Stimulated activated CD4-positive, alpha-beta T cell treated with anti-CD3 and anti-CD28 coated beads, Interleukin-2, amount 100 ng/mL, for 4 hours (primary cell): Measurements from ENCODE around the gene HAVCR1.

Source experiments
- DNase-seq: peaks from one replicate; pipeline ENCODE4 v3.0.0-alpha.2; 2020; ENCODE audit warnings: low read depth

The HAVCR1 gene

DNA sequence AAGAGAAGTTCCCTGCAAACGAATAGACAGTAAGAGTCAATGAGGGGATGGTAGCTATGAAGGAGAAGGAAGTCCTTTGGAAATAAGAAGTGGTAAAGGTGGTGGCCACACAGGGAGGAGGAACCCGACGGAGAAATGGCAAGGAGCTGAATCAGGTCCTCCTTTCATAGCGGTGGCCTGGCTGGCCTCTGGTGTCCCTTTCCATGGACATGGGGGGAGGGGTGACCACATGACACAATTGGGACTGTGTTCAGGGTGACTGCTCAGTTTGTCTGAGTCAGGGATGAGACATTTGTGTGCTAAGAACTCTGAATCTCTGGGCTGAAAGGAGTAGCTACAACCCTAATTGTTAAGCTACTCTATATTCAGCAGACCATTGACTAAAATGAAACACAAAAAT lies 67.2 kb downstream of the HAVCR1 start:
- no peak for DNase-seq

DNA sequence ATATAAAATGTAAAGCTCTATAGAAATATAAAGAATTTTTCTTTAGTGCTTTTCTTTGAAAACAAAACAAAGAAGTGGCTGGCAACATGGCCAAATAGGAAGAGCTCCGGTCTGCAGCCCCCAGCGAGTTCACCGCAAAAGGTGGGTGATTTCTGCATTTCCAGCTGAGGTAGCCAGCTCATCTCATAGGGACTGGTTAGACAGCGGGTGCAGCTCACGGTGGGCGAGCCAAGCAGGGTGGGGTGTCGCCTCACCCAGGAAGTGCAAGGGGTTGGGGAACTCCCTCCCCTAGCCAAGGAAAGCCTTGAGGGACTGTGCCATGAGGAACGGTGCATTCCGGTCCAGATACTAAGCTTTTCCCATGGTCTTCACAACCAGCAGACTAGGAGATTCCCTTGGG lies 74.9 kb downstream of the HAVCR1 start:
- DNase-seq, result no peak

GRCh38 chr5:156981481-156981880 lies 77.4 kb downstream of the HAVCR1 start:
- no peak for DNase-seq
